GM12873 (cell line): ENCODE results near the gene CBFB.

Source experiments
- CTCF ChIP-seq: IDR thresholded peaks from 2 replicates; pipeline ENCODE4 v1.5.1; 2012; ENCODE audit warnings: low read depth, mild to moderate bottlenecking, moderate library complexity, low read length, control low read depth; ENCODE audit not compliant: insufficient read depth; ENCODE audit errors: missing control alignments

The CBFB gene

GRCh38 chr16:67053767-67054334 lies 24.9 kb downstream of the CBFB start:
- TF ChIP-seq CTCF, result no peak

GRCh38 chr16:67054901-67055300 lies 26.0 kb downstream of the CBFB start:
- no peak for TF ChIP-seq CTCF

- no peak for TF ChIP-seq CTCF
These were observed 27.0 kb downstream of the CBFB start for GRCh38 chr16:67055712-67056487.

- TF ChIP-seq CTCF, result no peak
These were observed 34.1 kb downstream of the CBFB start for GRCh38 chr16:67063008-67063407.

- no peak for TF ChIP-seq CTCF
These were observed 39.3 kb downstream of the CBFB start for GRCh38 chr16:67068212-67068753.

- TF ChIP-seq CTCF, result no peak
These were observed 42.6 kb downstream of the CBFB start for GRCh38 chr16:67071476-67072048.

GRCh38 chr16:67075331-67075730 lies 46.4 kb downstream of the CBFB start:
- TF ChIP-seq CTCF, result no peak
